HS-5 (cell line): ENCODE results near the gene S100P.
"Not testable (repeated sequence)": the region's sequence is repeated elsewhere in the genome, so short reads cannot be mapped to it uniquely, and the experiment has no call there.

Source experiments
- DNase-seq: peaks from one replicate; pipeline ENCODE4 v3.0.0-alpha.2; 2012; ENCODE audit warnings: low read depth

The S100P gene

DNA sequence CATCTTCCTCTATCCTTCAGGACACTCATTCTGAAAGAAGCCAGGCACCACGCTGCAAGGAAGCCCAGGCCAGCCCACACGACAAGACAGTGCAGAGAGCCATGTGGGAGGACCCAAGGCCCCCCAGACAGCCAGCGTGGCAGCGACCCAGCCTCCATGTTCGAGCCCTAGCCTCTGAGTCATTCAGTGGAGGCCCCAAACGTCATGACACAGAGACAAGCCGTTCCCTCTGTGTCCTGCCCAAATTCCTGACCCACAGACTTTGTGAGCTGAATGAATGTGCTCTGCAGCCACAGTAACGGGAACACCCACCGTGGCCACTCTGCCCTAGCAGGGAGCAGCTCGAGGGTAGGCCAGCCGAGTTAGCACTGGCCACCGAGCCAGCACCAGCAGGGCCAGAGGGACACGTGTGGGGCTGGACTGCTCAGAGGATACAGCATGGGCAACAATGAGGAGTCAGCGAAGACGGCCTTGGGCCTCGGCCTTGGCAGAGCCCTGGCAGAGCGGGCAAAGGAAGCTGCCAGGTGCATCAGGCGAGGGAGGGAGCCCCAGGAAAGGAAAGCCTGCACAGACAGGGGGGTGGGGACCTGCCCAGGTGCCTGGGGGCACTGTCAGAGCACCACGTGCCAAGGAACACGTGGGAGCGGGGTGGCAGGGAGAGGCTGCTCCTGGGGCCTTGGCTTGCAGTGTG, 30.9 kb downstream of the S100P start:
- no peak for DNase-seq

DNA sequence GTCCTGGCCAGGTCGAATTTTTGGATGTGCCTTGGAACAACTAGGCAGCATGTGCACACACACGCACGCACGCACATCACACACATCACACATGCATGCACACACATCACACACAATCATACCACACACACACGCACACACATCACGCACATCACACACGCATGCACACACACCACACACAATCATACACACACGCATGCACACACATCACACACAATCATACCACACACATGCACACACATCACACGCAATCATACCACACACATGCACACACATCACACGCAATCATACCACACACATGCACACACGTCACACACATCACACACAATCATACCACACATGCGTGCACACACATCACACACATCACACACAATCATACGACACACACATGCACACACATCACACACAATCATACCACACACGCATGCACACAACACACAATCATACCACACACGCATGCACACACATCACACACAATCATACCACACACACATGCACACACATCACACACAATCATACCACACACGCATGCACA, 31.8 kb downstream of the S100P start:
- not testable (repeated sequence) for DNase-seq

DNA sequence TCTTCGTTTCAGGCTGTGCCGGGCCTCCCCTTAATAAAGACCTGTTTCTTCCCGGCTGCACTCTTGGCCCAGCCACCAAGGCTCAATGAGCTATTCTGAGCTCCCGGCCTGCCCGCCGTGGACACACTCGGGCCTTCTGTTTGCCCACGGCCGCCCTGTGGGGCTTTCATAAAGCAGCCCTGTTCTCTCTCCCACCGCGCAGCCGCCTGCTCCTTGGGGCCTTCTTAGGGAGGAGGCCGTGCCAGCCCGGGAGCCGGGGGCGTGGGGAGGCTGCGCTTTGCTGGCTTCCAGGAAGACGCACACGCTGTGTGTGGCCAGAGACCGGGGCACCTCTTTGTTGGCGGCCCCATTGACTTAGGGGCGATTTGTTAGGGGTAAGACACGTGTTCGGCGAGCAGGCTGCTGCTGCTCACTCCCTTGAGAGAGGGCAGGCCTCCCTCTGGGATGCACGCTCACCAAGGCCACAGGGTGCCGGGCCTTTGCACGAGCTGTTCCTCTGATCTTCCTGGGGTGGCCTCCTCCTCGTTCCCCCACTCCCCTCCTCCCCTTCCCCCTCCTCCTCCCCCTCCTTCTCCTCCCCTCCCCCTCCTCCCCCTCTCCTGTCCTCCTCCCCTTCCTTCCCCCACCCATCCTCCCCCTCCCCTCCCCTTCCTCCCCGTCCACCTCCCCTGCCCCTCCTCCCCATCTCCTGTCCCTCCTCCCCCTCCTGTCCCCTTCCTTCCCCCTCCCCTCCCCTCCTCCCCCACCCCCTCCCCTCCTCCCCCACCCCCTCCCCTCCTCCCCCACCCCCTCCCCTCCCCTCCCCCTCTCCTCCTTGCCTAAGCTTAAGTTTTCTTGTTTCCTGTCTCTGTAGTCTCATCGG, 33.6 kb downstream of the S100P start:
- no peak for DNase-seq

DNA sequence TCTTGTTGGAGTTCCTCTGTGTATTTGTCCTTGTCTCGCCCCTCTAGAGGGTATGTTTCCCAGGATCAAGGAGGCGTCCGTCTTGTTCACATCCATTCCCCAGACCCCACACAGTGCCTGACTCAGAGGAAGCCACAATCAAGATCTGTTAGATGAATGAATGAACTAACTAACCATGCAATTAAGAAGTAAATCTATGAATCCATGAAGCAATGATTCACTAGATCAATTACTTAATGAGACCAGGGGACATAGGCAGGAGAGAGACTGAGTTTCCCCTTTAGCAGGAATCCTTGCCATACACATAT, 34.2 kb downstream of the S100P start:
- no peak for DNase-seq

DNA sequence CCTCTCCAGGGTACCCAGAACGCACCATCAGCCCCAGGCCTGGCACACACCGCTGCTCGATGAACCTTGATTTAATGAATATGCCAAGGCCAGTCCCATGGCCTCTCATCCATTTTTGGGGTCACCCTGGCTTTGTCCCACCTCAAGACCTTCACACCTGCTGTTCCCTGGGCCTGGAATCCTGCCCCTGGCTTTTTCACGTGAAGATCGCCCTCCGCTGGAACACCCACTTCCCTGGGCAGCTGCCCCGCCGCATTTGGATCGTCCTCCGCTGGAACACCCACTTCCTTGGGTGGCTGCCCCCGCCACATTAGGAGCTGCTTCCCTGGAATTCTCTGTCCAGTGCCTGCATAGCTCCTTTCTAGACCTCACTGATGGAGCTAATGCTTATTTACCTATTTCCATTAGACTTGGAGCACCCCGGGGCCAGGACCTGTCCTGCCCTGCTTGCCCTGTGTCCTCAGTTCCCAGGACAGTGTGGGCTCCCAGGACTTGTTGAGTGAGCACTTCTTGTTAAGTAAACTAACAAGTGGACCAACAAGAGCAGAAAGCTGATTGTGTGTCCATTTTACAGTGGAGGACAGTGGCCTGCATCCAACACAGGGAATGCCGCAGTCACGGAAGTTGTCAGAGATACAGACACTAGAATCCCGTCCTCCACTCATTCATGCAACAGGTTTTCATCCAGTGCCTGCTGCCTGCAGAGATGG, 34.8 kb downstream of the S100P start:
- DNase-seq = no peak

DNA sequence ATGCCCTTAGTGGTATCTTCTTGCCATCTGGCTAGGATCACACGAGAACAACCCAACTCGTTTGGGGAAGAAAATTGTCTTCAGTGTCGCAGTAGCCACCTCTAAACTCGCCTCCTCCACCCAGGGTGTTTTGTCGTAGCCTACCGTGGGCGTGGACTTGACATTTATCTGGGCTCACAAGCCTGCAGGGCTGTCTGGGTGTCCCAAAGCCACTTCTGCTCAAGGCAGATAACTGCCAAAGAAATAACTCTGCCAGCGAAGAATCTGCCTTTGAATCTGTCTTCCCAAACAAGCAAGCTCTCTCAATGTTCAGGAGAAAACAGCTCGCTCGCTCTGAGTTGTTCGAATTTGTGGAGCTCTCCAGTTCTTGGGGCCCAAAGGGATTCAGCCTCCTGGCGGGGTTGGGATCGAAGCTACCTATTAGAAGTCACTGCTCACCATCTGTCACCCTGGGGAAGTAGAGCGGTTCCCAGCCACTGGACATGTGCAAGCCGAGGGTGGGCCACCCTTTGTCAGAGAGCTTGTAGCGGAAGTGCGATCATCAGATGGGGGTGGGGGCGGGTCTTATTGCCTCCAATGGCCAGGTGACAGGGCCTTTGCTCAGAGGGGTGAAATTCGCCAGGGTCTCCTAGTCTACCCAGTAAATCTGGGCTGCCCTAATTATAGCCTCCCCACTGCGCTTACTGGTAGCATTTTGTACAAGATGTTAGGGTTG, 37.1 kb downstream of the S100P start:
- no peak for DNase-seq

DNA sequence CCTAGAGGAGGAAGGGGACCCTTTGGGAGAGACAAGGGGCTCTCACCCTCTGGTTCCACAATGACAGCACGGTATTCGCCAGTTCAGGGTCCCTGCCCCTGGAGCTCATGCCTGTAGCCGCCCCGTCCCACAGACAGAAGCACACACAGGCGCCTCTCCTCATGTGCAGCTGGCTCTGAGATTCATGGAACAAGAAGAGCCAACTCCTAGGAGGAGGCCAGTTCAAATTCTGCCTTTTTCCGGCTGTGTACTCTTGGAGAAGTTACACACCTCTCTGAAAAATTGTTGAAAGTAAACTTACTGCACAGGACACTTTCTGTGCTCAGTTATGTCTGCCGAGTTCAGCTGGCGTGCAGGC, 37.6 kb downstream of the S100P start:
- no peak for DNase-seq

DNA sequence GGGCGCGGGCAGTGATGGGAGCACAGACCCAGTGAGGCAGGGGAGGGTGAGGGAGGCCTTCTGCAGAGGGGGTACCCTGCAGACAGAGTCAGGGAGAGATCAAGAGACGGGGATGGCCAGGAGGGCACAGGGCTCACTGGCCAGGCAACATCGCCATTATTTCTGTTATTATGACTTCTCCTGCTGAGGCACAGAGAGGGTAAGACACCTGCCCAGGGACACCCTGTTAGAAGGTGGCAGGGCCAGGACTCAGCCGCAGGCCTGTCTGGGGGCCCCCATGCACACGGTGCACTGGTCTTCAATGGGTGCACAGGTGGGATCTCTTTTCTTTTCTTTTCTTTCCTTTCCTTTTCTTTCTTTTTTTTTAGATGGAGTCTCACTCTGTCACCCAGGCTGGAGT, 38.1 kb downstream of the S100P start:
- DNase-seq = no peak

DNA sequence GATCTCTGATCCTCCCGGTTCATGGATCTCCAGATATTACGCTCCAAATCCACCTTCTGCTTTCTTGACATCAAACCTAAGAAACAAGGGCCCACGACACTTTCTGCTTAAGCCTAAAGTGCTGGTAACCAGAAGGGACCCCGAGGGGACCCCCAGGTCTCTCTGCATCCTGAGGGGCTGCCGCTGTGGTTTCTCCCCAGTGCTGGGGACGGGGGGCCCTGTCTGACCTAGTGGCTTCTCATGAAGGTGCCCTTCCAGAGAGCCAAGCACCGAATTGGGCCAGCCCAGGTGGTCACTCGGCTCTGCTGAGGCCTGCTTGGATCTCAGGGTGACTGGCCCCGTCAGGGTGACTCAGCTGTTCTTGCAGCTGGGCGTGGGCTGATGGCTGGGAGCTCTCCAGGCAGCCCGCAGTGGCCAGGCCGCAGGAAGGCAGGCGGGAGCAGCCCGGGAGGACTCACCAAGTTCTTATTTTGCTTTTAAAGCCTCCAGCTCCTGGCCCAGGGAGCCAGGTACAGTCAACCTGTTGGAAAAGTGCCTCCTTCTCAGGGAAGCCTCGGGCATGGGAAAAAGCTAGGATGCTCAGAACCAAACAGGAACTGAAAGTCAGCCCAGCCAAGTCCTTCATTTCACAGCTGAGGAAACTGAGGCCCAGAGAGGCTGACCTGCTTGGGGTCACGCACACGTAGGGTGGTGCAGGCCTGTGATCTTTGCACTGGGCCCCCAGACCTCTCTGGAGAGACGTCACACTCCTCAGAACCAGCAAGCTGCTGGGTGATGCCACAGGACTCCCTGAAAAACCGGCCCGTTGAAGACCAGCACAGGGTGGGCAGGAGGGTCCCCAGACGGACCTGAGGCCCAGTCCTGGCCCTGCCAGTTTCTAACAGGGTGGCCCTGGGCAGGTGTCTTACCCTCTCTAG, 39.0 kb downstream of the S100P start:
- DNase-seq = no peak

DNA sequence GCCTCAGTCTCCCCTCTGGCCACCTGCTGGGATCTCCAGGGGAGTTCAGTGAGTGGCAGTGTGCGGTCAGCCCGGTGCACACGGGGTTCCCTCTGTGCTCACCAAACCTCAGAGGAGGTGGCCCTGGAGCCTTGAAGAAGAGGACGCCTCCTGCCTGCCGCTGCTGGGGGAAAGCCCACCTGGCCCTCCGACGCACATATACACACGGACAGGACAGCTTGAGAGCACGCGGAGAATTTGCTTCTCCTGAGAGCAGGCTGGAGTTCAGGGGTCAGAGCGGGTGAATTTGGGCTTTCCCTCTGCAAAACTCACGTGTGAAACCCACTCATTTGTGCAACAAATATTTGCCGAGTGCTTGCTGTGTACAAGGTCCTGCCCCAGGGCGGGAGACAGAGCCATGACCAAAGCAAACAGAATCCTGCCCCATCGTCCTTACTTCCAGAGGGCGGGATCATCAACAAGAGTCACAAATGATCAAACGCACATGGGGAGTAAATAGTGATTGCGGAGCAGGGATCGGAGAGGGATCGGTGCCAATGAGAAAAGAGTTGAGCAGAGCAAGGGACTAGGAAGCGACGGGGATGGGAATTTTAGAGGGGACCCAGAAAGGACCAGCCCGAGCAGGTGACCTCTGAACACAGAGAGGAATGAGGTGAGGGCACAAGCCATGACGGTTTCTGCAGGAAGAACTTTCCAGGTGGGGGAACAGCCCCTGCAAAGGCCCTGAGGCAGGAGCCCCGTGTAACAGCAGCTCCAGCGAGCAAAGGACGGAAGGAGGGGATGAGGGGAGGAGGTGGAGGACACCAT, 39.9 kb downstream of the S100P start:
- DNase-seq = no peak

DNA sequence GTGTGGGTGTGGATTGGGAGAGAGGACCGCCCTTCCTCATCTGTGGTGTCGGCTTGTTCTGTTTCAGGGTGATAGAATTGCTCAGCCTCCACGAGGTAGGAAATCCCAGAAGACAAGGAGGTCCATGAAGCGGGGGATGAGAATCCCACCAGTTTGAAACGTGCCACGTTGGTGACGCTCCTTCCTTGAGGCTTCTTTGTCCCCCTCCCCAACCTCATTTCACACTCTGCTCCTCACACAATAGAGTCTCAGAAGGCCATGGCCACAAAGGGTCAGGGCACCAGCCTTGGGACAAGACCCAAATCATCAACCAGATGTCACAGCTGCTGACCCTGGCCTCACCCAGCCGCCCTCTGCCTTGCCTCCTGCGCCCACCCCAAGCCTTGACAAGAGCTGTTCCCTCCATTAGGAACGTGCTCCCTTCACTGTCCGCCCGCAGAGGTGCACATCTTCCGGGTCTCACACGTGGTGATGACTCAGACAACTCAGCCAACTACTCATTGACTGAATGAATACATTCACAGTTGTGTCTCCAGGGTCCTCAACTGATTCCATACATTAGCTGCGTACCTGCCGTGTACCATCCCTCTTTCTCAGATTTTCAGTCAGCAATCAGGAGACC, 40.6 kb downstream of the S100P start:
- DNase-seq = no peak

DNA sequence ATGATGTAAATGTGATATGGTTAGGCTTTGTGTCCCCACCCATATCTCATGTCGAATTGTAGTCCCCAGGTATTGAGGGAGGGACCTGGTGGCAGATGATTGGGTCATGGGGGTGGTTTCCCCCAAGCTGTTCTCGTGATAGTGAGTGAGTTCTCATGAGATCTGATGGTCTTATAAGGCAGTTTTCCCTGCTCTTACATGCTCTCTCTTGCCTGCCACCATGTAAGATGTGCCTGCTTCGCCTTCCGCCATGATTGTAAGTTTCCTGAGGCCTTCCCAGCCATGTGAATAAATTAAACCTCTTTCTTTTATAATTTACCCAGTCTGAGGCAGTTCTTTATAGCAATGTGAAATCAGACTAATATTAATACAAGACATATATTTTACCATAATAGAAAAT, 46.2 kb downstream of the S100P start:
- DNase-seq = no peak

DNA sequence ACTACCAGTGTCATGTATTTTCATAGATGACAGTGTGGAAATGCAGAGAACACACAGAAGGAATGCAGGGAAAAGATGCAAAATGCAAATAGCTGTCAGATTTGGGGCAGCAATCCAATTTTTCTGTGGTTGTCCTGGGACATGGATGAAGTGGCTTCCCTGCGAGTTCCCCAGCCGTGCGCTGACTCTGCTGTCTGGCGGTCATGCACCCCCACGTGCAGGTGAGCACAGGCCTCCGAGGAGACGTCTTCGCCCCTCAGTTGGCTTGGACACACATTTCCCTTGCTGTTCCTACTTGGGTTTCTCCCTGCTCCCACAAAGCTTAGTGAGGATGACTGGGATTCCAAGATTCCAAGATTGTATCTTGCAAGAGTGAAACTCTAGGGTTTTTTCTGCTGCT, 46.7 kb downstream of the S100P start:
- DNase-seq = no peak

DNA sequence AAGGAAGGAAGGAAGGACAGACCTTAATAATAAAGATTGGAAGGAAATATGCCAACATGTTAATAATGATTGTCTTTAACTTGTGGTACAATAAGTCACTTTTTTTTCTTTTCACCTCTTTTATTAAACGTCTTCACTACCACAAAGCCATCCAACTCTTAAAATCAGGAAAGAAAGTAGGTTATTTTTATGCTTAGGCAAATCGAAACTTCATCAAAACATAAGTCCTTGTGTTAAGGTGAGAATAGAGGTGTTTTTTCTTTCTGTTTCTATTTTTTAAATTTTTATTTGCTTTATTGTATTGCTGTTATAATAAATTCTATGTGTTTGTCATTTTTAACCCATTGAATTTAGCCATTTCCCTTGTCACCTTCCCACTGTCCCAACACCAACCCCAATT, 48.8 kb downstream of the S100P start:
- DNase-seq = no peak

DNA sequence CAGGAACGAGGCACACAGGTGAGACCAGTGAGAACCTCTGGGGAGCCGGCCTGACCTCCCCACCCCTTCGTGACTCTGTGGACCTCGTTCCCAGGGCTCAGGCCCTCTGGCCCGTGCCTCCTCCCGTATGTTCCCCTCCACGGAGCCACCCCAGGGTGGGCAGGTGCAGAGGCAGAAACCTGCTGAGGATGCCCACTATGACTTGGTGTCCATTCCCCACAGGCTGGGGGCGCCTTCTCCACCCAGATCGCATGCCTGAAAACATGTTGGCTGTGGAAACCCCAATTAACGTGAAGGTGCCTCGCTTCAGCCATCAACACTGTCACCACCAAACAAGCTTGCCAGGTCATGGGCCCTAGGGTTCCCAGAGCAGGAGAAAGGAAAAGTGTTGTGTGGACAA, 49.3 kb downstream of the S100P start:
- DNase-seq = no peak
